Fibroblast of skin of back (primary cell): Measurements from ENCODE around the gene COMMD7. TPM values are rescaled to one million over a fixed set of nuclear protein-coding genes. Genes with fewer than 3 reads are reported as not detected.

Experiments
- DNase-seq: peaks from one replicate; pipeline ENCODE4 v3.0.0-alpha.2; 2013
- polyA plus RNA-seq, 2 experiments: library from polyadenylated mRNA; unstranded; fragments of 120-200 nt; gene quantifications; one replicate each; pipeline ENCODE4 v1.2.1, GENCODE V29; 2013; ENCODE audit not compliant: insufficient read length in 2 of 2

Gene COMMD7
- polyA plus RNA-seq (2013, experiment 1 of 2; ENCODE audit: insufficient read length): 90.1 TPM
- polyA plus RNA-seq (2013, experiment 2 of 2; ENCODE audit: insufficient read length): 88.2 TPM

DNA sequence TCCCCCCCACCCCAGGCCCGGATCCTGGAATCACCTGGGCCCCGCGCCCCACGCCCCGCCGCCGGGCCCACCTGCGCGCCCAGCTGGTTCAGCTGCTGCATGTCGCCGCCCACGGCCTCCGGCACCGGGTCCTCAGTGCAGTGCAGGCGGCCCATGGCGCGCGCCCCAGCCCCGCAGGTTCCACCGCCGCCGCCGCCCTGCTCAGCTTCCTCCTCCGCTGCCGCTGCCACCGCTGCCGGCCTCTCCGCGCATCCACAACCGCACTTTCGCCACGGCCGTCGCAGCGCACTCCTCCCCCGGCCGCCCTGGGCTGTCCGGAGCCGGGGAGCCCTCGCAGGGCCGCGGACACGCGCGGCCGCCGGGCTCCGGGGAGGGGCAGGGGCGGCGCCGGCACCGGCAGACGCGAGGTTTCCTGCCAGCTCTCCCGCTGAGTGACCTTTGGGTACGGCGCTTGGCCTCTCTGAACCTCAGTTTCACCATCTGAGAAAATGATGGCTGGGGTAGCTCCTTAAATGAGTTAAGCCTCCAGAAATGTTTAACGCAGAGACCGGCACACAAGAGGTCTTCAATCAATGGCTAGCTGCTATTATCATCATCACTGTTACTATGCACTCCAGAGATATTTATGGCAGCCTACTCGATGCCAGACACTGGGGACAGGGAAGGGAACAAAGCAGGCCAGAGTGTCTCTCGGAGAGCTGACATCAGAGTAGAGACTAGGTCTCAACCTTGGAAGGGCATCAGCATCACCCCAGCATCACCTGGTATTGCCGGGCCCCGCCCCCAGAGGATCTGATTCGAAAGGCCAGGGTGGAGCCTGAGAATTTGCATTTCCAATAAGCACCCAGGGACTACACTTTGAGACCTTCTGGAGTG, at the start of gene COMMD7:
Gene COMMD7, minus strand, starts transcription at position 231 of the 876 bp plus-strand sequence. Its CDS starts 76 bp downstream, at position 155.
- DNase-seq: peak; percentile 59

- DNase-seq: no peak
Observed at GRCh38 chr20:32792731-32793458, 49.6 kb upstream of the COMMD7 start.

DNA sequence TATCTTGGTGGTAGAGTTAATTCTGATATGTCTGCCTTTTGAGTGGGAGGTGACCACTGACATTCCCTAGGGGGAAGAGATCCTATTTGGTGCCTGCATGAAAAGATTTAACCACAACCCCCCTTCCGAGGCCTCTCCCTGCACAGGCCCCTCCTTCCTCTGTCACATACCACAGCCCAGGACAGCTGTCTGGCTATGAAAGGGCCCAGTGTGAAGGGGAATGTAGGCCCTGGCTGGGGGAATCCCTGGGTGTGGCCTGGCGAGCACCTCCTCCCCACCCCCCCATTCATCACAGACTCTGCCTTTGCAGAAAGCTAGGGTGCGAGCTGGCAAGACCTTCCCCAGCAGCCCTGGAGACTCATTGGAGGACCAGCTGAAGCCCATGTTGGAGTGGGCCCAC, 49.0 kb upstream of the COMMD7 start:
- DNase-seq: peak; percentile 68

DNA sequence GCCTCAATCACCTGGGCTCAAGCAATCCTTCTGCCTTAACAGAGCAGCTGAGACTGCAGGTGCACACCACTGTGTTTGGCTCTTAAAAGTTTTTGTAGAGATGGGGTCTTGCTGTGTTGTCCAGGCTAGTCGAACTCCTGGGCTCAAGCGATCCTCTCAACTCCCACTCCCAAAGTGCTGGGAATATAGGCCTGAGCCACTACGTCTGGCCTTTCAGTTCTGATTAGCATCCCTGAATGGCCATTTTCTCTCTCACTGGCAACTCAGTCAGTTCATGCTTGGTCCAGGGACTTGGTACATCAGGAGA, 47.4 kb upstream of the COMMD7 start:
- no peak for DNase-seq

DNA sequence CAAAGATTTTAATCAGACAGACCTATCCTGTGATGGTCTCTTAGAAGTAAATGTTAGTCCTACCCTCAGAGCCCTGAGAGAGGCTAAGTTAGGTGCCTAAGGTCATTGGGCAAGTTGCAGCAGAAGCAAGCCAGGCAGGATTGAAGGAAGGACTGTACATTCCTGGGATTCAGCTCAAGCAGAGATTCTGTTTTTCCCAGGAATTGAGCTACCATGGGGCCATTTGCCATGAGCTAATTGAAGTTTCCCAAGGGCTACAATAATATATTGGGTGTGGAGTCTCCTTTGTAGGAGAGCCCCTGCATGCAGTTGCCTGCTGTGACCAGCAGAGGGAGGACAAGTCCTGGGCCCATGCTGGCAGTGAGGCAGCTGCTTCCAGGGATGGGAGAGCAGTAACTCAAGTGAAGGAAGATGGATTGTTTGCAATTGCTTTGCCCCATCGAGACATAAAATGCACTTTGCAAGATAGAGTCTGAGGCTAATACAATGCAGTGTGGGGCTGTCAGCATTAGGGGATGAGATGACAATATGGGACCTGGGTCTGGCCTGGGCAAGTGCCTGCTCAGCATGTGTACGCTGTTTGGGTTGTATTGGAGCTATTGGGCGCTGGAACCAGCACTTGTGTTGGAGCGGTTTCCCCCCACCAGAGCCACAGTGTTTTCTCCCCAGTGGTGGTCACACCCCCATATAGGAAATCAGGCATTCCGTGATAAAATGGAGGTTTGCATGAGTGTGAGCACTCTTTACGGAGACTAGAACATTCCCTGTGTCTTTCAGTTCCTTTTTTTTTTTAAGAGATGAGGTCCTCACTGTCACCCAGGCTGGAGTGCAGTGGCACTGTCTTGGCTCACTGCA, 46.9 kb upstream of the COMMD7 start:
- DNase-seq: peak; percentile 57

DNA sequence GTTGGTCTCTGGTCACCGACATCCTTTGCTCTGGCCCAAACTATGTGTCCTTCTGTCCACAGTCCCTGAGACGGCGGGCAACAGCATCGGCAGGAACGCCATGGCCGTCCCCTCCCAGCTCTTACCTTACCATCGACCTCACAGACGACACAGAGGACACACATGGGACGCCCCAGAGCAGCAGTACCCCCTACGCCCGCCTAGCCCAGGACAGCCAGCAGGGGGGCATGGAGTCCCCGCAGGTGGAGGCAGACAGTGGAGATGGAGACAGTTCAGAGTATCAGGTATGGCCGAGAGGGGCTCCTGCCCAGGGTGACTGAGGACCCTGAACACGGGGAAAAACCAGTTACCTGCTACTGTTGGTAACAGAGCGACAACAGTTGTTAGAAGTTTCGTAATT, 43.9 kb upstream of the COMMD7 start:
- DNase-seq: no peak

DNA sequence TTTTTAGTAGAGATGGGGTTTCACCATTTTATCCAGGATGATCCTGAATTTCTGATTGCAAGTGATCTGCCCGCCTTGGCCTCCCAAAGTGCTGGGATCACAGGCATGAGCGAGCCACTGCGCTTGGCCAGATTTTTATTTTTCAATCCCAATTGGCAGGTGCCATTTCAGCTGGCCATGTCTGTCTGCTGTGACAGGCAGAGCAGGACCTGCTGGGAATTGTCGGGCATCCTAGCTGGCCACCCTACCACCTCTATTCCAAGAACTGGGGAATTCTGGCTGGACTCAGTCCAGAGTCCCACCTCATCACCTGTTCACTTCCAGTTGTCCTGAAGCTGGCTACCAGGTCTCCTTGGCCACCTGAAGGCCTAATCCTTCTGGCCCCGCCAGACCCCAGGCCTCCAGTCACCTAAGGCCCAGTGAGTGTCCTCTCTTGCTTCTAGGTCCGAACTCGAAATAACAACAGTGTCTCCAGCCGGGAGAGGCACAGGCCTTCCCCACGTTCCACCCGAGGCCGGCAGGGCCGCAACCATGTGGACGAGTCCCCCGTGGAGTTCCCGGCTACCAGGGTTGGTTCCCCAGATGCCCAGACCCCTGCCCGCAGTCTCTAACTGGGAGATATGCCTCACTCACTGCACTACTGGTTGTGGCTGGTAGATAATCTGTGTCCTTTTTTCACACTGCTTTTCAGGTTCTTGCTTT, 42.9 kb upstream of the COMMD7 start:
- no peak for DNase-seq

DNA sequence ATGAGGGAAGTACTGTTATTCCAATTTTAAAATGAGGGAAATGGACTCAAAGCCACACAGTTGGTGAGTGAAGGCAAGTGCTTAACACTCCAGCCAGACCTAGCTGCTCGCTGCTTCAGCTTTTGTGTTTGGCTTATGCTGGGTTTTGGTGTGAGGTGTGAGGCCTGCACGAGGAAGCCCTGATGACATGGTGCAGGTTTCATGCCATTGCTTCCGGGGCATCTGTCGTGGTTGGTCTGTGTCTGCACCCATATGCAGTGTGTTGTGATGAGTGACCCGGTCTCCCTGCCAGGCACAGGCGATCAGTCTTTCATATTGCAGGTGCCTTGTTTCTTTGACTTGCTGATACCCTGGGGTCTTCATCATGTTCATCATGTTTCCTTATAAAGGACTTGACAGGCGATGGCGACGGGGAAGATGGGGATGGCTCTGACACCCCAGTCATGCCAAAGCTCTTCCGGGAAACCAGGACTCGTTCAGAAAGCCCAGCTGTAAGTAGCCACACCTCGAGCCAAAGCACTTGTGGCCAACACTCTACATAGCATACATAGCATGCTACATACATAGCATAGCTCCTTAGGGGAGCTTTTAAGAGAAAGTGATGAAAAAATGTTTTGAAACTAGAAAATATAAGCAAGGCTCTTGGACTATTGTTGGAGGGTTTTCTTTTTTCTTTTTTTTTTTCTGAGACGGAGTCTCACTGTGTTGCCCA, 41.3 kb upstream of the COMMD7 start:
- peak; percentile 21 for DNase-seq

- no peak for DNase-seq
Observed at GRCh38 chr20:32780749-32781655, 37.7 kb upstream of the COMMD7 start.

- DNase-seq: no peak
Observed at GRCh38 chr20:32780278-32780677, 37.0 kb upstream of the COMMD7 start.

DNA sequence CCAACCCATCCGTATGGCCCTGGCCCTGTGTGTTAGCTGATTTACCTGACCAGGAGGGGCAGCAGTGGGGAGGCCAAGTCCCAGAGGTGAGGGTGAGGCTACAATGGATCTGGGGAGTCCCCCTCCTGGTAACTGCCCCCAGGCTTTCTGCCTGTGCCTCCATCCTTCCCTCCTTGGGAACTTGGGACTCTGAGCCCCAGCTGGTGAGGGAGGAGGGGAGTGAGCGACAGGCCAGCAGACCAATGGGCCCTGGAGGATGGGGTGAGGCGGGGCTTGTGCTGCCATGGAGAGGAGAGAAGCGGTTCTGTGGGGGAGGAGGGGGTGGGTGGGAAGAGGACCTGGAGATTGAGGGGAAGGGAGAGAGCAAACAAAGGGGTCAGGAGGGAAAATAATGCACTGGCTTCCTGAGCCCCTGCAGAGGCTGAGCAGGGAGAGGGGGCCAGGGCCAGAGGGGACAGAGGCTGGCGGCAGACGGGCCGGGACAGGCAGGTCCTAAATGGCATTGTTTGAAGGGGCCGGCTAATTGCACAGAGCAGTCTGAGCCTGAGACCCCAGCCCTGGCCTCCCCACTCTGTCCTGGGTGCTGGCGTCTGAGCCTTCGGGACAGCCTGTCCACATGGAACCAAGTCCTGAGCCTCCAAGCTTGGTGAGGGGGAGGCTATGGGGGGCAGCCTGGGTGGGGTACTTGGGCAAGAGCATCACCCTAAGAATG, 36.4 kb upstream of the COMMD7 start:
- DNase-seq: no peak

GRCh38 chr20:32777177-32777956, 34.1 kb upstream of the COMMD7 start:
- no peak for DNase-seq

- DNase-seq: no peak
Observed at GRCh38 chr20:32775336-32775991, 32.2 kb upstream of the COMMD7 start.

- no peak for DNase-seq
Observed at GRCh38 chr20:32773855-32774254, 30.6 kb upstream of the COMMD7 start.

GRCh38 chr20:32773223-32773622, 30.0 kb upstream of the COMMD7 start:
- no peak for DNase-seq

- DNase-seq: no peak
Observed at GRCh38 chr20:32772046-32772445, 28.8 kb upstream of the COMMD7 start.

DNA sequence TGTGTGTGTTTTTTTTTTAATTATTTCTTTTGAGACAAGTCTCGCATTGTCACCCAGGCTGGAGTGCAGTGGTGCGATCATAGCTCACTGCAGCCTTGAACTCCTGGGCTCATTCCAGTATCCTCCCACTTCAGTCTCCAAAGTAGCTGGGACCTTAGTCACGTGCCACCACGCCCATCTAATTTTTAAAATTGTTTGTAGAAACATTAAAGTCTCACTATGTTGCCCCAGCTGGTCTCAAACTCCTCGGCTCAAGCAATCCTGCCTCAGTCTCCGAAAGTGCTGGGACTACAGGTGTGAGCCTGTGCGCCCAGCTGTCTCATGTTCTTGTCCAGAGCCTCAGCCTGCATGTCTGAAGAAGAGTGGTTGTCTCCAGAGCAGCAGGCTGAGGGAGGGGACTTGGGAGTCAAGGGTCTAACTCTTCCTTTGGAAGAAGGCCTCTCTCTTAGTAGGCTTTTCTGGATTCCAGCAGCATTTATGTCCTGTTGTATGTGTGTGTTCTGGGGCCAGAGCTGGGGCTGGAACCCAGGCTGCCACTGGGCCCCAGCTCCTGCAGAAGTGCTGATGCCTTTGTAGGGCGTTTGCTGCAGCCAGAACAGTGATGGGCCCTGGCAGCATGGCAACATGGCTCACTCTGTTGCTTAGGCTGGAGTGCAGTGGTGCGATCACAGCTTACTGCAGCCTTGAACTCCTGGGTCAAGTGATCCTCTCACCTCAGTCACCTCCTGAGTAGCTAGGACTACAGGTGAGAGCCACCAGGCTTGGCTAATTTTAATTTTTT, 24.3 kb upstream of the COMMD7 start:
- DNase-seq: no peak
